Upper lobe of right lung (tissue), 1 donor: ENCODE measurements around the gene SLC10A7. TPM values are rescaled to one million over a fixed set of nuclear protein-coding genes. Genes with fewer than 3 reads are reported as not detected.
A peak's percentile ranks its signal among the peaks of the same experiment; 100 is the strongest.

Experiments
- ATAC-seq: fragments of 200-7000 bp; cut with Tn5 transposase; one replicate; pipeline ENCODE4 v1.9.1; 2020; ENCODE audit warnings: mild to moderate bottlenecking, moderate library complexity
- DNase-seq: peaks from one replicate; pipeline ENCODE4 v3.0.0-alpha.2; 2020
- H3K27ac ChIP-seq: fragments of 200-600 bp; one replicate; pipeline ENCODE4 v1.8.0; 2022
- H3K27me3 ChIP-seq: fragments of 200-600 bp; one replicate; pipeline ENCODE4 v1.8.0; 2022; ENCODE audit warnings: mild to moderate bottlenecking
- H3K36me3 ChIP-seq: fragments of 200-600 bp; one replicate; pipeline ENCODE4 v1.8.0; 2022
- H3K4me1 ChIP-seq: fragments of 200-600 bp; one replicate; pipeline ENCODE4 v1.8.0; 2022
- H3K4me3 ChIP-seq: fragments of 200-600 bp; one replicate; pipeline ENCODE4 v1.8.0; 2022; ENCODE audit warnings: mild to moderate bottlenecking
- H3K9me3 ChIP-seq: fragments of 200-600 bp; one replicate; pipeline ENCODE4 v1.8.0; 2022
- intact Hi-C: fragments of 100-400 bp; cut with DNase I; formaldehyde crosslinking; loops from one replicate; pipeline ENCODE4 v1.11.0; 2022
- total RNA-seq: library from RNA; stranded (reverse); fragmentation: NEBNext Ultra II Directional; extraction: Animal tissue kit (Norgen Biotek cat#: 25700); gene quantifications from one replicate; pipeline ENCODE4 v1.2.1, GENCODE V29; 2021
- TF ChIP-seq, protein P1 (sequence below): fragments of 200-600 bp; IDR thresholded peaks from one replicate; pipeline ENCODE4 v1.8.0; 2022; ENCODE audit warnings: antibody characterized with exemption
- donor health status: DM: no; HTN: yes; CAD: no; lungs with severe emphysema.

SLC10A7 gene
- total RNA-seq, 1 donor from 2014 or later, result 19.3 TPM

DNA sequence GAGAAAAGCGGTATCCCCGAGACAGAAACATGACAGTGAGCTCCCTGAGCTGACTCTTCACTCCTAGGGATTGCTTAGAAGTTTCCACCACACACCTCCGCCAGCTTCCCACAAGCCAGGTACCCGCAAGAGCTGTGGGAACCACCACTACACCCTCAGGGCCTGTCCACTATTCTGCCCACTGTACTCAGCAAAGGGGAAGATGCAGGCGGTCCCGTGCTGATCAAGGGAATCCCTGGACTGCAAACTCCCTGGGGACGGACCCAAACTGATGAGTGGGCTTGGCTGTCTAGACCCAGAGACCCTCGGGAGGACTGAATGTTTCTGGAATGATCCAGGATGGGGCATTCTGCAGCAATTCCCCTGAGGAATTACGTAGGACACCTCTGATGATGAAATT, 277.2 kb downstream of the SLC10A7 start:
- H3K9me3 ChIP-seq, result no peaks in the 10 kb centered on the region
- intact Hi-C loops, result no loop called here
- no peak overlapping the region for H3K27ac ChIP-seq
- ATAC-seq (no peak), DNase-seq (no peak)
- no peaks in the 10 kb centered on the region for H3K27me3 ChIP-seq
- no peak overlapping the region for H3K4me3 ChIP-seq
- H3K36me3 ChIP-seq, result no peaks in the 10 kb centered on the region
- TF ChIP-seq, protein P1, sequence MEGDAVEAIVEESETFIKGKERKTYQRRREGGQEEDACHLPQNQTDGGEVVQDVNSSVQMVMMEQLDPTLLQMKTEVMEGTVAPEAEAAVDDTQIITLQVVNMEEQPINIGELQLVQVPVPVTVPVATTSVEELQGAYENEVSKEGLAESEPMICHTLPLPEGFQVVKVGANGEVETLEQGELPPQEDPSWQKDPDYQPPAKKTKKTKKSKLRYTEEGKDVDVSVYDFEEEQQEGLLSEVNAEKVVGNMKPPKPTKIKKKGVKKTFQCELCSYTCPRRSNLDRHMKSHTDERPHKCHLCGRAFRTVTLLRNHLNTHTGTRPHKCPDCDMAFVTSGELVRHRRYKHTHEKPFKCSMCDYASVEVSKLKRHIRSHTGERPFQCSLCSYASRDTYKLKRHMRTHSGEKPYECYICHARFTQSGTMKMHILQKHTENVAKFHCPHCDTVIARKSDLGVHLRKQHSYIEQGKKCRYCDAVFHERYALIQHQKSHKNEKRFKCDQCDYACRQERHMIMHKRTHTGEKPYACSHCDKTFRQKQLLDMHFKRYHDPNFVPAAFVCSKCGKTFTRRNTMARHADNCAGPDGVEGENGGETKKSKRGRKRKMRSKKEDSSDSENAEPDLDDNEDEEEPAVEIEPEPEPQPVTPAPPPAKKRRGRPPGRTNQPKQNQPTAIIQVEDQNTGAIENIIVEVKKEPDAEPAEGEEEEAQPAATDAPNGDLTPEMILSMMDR, result no peak
- H3K4me1 ChIP-seq, result peaks cover 28% of the 10 kb centered on the region

DNA sequence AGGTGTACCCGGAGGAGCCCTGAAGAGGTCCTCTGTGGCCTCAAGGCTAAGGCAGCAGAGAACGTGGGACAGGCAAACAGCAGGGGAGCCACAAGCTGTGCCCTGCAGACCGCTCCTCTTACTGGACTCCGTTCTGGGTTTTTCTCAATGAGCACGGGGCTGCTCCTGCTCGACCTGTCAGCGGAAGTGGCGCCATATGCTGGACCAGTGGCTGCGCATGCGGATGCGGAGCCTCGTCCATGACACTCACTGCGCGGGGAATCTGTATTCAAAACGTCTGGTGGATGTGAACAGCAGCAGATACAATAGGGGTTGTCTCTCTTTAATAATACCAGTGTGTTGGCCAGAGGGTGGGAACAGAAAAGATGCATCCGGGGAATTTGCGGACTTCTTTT, 277.9 kb downstream of the SLC10A7 start:
- H3K4me3 ChIP-seq, result no peak overlapping the region
- ATAC-seq (no peak), DNase-seq (no peak)
- intact Hi-C loops, result no loop called here
- no peaks in the 10 kb centered on the region for H3K36me3 ChIP-seq
- TF ChIP-seq, protein P1, result no peak
- H3K9me3 ChIP-seq, result no peaks in the 10 kb centered on the region
- peak overlapping the region; percentile 92 for H3K27ac ChIP-seq
- no peaks in the 10 kb centered on the region for H3K27me3 ChIP-seq
- H3K4me1 ChIP-seq, result peaks cover 28% of the 10 kb centered on the region

DNA sequence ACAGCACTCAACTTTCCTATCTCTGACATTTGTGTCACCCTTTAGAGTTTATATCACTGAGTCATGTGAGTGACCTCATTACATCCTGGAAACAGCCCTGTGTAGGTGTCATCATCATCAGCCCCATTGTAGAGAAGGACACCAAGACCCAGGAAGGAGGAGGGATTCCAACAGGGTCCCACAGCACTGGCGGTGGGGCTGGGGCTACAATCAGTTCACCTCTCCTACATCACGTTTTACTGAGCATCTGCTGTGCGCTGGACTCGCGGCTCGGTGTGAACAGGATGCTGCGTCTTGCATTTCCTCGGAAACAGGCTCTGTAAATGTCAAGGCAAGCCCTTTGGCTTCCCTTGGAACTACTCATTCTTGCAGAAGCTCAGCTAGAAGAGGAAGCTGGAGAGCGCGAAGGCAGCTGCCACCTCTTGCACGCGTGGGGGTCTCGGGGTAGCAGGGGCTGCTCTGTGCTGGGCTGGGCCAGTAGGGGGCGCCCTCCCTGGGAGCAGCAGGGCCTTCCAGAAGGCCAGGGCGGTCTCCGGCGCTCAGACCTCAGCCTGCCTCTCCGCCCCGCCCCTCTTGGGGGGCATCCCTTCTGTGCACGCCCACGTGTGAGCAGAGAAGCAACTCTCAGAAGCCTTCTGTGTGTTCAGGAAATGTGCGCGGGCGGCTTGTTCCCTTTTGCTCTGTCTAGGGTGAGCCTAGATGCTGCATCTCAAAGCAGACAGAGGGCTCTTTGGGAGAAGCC, 278.4 kb downstream of the SLC10A7 start:
- H3K27ac ChIP-seq, result peak overlapping the region; percentile 92
- TF ChIP-seq, protein P1, result peak; percentile 48
- H3K9me3 ChIP-seq, result no peaks in the 10 kb centered on the region
- no peak overlapping the region for H3K4me3 ChIP-seq
- intact Hi-C loops, result no loop called here
- peak; percentile 48 for ATAC-seq
- H3K36me3 ChIP-seq, result no peaks in the 10 kb centered on the region
- DNase-seq, result peak; percentile 76
- no peaks in the 10 kb centered on the region for H3K27me3 ChIP-seq
- peaks cover 28% of the 10 kb centered on the region for H3K4me1 ChIP-seq

DNA sequence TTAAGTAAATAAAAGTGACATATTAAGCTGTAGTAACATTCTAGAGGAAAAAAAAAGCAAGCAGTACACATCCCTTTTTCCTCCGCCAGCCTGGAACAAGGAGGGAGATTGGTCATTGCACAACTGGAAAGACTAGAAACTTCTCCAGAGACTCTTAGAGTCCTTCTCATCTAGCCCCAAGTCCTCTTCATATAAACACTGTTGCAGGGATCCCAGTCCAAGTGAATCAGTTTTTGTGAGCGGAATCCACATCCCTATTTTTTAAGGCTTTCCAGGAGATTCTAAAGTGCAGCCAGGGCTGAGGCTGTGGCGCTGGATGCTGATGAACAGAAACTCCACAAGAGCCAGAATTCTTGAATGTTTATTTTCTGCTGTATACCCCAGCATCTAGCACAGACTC, 283.6 kb downstream of the SLC10A7 start:
- no peaks in the 10 kb centered on the region for H3K9me3 ChIP-seq
- ATAC-seq, result no peak
- no peak overlapping the region for H3K27ac ChIP-seq
- intact Hi-C loops, result no loop called here
- H3K27me3 ChIP-seq, result no peaks in the 10 kb centered on the region
- H3K4me3 ChIP-seq, result no peak overlapping the region
- H3K4me1 ChIP-seq, result peaks cover 17% of the 10 kb centered on the region
- H3K36me3 ChIP-seq, result no peaks in the 10 kb centered on the region
- TF ChIP-seq, protein P1, result no peak
- DNase-seq, result no peak

DNA sequence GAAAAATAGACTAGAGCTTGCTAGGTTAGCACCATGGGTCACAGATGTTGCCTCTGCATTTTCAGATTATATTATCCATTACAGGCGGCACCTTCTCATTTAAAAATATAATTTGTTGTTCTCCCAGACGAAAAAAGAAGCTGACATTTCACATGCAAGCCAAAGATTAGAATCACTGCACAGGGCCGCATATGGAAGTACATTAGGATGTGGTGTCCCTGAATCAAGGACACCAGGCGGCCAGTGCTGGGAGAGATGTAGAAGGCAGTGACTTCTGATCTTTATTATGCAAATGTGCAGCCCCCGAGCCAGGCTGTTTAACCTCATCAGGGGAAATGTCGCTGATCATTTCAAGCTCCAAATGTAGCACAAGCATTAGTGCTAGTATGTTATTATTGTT, 284.6 kb downstream of the SLC10A7 start:
- H3K4me1 ChIP-seq, result peaks cover 10% of the 10 kb centered on the region
- no peak overlapping the region for H3K4me3 ChIP-seq
- H3K27me3 ChIP-seq, result no peaks in the 10 kb centered on the region
- no peaks in the 10 kb centered on the region for H3K9me3 ChIP-seq
- no peak overlapping the region for H3K27ac ChIP-seq
- H3K36me3 ChIP-seq, result no peaks in the 10 kb centered on the region
- TF ChIP-seq, protein P1, result no peak
- intact Hi-C loops, result no loop called here
- DNase-seq (no peak), ATAC-seq (no peak)
